Activated T-helper 17 cell treated with anti-CD3 and anti-CD28 coated beads, Interleukin-2, amount 50 U/mL, for 72 hours (primary cell): ENCODE measurements around the gene GNPDA1. TPM values are rescaled to one million over a fixed set of nuclear protein-coding genes. Genes with fewer than 3 reads are reported as not detected.
A peak's percentile ranks its signal among the peaks of the same experiment; 100 is the strongest.

Experiments used
- ATAC-seq: fragments of 150-1000 bp; cut with Tn5 transposase; replicated peaks from 2 replicates; pipeline ENCODE4 v1.10.0; 2021; ENCODE audit warnings: mild to moderate bottlenecking, moderate library complexity
- H3K27ac Mint-ChIP-seq: one replicate; pipeline ENCODE4 v1.8.0; 2022; ENCODE audit warnings: mixed read lengths
- H3K27me3 Mint-ChIP-seq: one replicate; pipeline ENCODE4 v1.8.0; 2022; ENCODE audit warnings: mixed read lengths
- H3K36me3 Mint-ChIP-seq: one replicate; pipeline ENCODE4 v1.8.0; 2022; ENCODE audit warnings: low read depth, mild to moderate bottlenecking, mixed read lengths
- H3K4me1 Mint-ChIP-seq: one replicate; pipeline ENCODE4 v1.8.0; 2022; ENCODE audit warnings: mixed read lengths
- H3K4me3 Mint-ChIP-seq: one replicate; pipeline ENCODE4 v1.8.0; 2022; ENCODE audit warnings: mild to moderate bottlenecking, mixed read lengths
- H3K9me3 Mint-ChIP-seq: one replicate; pipeline ENCODE4 v1.8.0; 2022; ENCODE audit warnings: mixed read lengths
- total RNA-seq, 2 donors: library from RNA; stranded (reverse); gene quantifications; one replicate each; pipeline ENCODE4 v1.2.3, GENCODE V29; 2022

The GNPDA1 gene
- total RNA-seq, 2 donors from 2014 or later: 35.8 to 51.1 TPM

GRCh38 chr5:141992349-141992963 lies 20.4 kb downstream of the GNPDA1 start:
- Mint-ChIP-seq H3K36me3 (peaks cover 73% of the 10 kb centered on the region), H3K4me3 (no peak overlapping the region), H3K4me1 (no peaks in the 10 kb centered on the region), H3K27ac (no peak overlapping the region), H3K9me3 (no peaks in the 10 kb centered on the region), H3K27me3 (no peaks in the 10 kb centered on the region)
- peak; percentile 83 for ATAC-seq

- H3K36me3 Mint-ChIP-seq: peaks cover 86% of the 10 kb centered on the region
- H3K27me3 Mint-ChIP-seq: no peaks in the 10 kb centered on the region
Observed at GRCh38 chr5:141989720-141990119, 23.1 kb downstream of the GNPDA1 start.

GRCh38 chr5:141986072-141986471 lies 26.8 kb downstream of the GNPDA1 start:
- peak overlapping the region; percentile 42 for H3K27ac Mint-ChIP-seq
- H3K36me3 Mint-ChIP-seq: peaks cover 90% of the 10 kb centered on the region
- H3K27me3 Mint-ChIP-seq: no peaks in the 10 kb centered on the region
- ATAC-seq: no peak
- H3K4me1 Mint-ChIP-seq: no peaks in the 10 kb centered on the region
- H3K4me3 Mint-ChIP-seq: no peak overlapping the region
- H3K9me3 Mint-ChIP-seq: no peaks in the 10 kb centered on the region

More at GRCh38 chr5:141989720-141990119, 23.1 kb downstream of the GNPDA1 start:
- Mint-ChIP-seq H3K9me3 (no peaks in the 10 kb centered on the region), H3K4me1 (no peaks in the 10 kb centered on the region), H3K27ac (no peak overlapping the region), H3K4me3 (no peak overlapping the region)
- ATAC-seq: no peak

GRCh38 chr5:141982626-141983025 lies 30.2 kb downstream of the GNPDA1 start:
- Mint-ChIP-seq H3K27me3 (no peaks in the 10 kb centered on the region), H3K4me1 (peaks cover 4% of the 10 kb centered on the region), H3K36me3 (peaks cover 100% of the 10 kb centered on the region), H3K4me3 (no peak overlapping the region), H3K9me3 (no peaks in the 10 kb centered on the region), H3K27ac (no peak overlapping the region)
- no peak for ATAC-seq

GRCh38 chr5:141978389-141978788 lies 34.4 kb downstream of the GNPDA1 start:
- H3K4me3 Mint-ChIP-seq: no peak overlapping the region
- H3K4me1 Mint-ChIP-seq: peaks cover 18% of the 10 kb centered on the region
- no peak overlapping the region for H3K27ac Mint-ChIP-seq

GRCh38 chr5:141976176-141976575 lies 36.7 kb downstream of the GNPDA1 start:
- Mint-ChIP-seq H3K4me1 (peaks cover 18% of the 10 kb centered on the region), H3K27me3 (no peaks in the 10 kb centered on the region), H3K36me3 (peaks cover 96% of the 10 kb centered on the region), H3K27ac (no peak overlapping the region), H3K4me3 (no peak overlapping the region), H3K9me3 (no peaks in the 10 kb centered on the region)
- no peak for ATAC-seq

More at GRCh38 chr5:141978389-141978788, 34.4 kb downstream of the GNPDA1 start:
- no peak for ATAC-seq
- Mint-ChIP-seq H3K27me3 (no peaks in the 10 kb centered on the region), H3K9me3 (no peaks in the 10 kb centered on the region), H3K36me3 (peaks cover 96% of the 10 kb centered on the region)

- peak overlapping the region; percentile 77 for H3K27ac Mint-ChIP-seq
- no peaks in the 10 kb centered on the region for H3K9me3 Mint-ChIP-seq
- peaks cover 23% of the 10 kb centered on the region for H3K4me1 Mint-ChIP-seq
- no peaks in the 10 kb centered on the region for H3K27me3 Mint-ChIP-seq
- H3K4me3 Mint-ChIP-seq: peak overlapping the region; percentile 58
- H3K36me3 Mint-ChIP-seq: peaks cover 83% of the 10 kb centered on the region
- ATAC-seq: peak; percentile 18
Observed at GRCh38 chr5:141973871-141974595, 38.8 kb downstream of the GNPDA1 start.

- peak overlapping the region; percentile 94 for H3K27ac Mint-ChIP-seq
- ATAC-seq: peak; percentile 19
- H3K4me3 Mint-ChIP-seq: peak overlapping the region; percentile 95
- H3K36me3 Mint-ChIP-seq: peaks cover 48% of the 10 kb centered on the region
- no peaks in the 10 kb centered on the region for H3K9me3 Mint-ChIP-seq
- H3K4me1 Mint-ChIP-seq: peaks cover 17% of the 10 kb centered on the region
- no peaks in the 10 kb centered on the region for H3K27me3 Mint-ChIP-seq
Observed at GRCh38 chr5:141969783-141970771, 42.8 kb downstream of the GNPDA1 start.

- peak within 1 kb of the TSS; percentile 94 for H3K27ac Mint-ChIP-seq
- no peaks in the 10 kb centered on the region for H3K27me3 Mint-ChIP-seq
- no peaks in the 10 kb centered on the region for H3K9me3 Mint-ChIP-seq
- H3K4me1 Mint-ChIP-seq: peaks cover 11% of the 10 kb centered on the region
- peak; percentile 96 for ATAC-seq
- H3K36me3 Mint-ChIP-seq: peaks cover 38% of the 10 kb centered on the region
- H3K4me3 Mint-ChIP-seq: peak within 1 kb of the TSS; percentile 95
Observed at GRCh38 chr5:141968914-141969608, 43.8 kb downstream of the GNPDA1 start, which contains the start of gene RNF14. Gene RNF14, plus strand, starts transcription at chr5:141969105. Its CDS starts 4,484 bp downstream, at chr5:141973589.

GRCh38 chr5:141966963-141967333 lies 45.9 kb downstream of the GNPDA1 start:
- Mint-ChIP-seq H3K27ac (no peak overlapping the region), H3K36me3 (peaks cover 16% of the 10 kb centered on the region), H3K27me3 (no peaks in the 10 kb centered on the region), H3K9me3 (no peaks in the 10 kb centered on the region), H3K4me1 (peaks cover 8% of the 10 kb centered on the region), H3K4me3 (no peak overlapping the region)
- ATAC-seq: no peak

- Mint-ChIP-seq H3K4me3 (no peak overlapping the region), H3K9me3 (no peaks in the 10 kb centered on the region), H3K36me3 (peaks cover 11% of the 10 kb centered on the region), H3K27ac (no peak overlapping the region), H3K4me1 (peaks cover 8% of the 10 kb centered on the region), H3K27me3 (no peaks in the 10 kb centered on the region)
- no peak for ATAC-seq
Observed at GRCh38 chr5:141966275-141966962, 46.4 kb downstream of the GNPDA1 start.

- ATAC-seq: no peak
- Mint-ChIP-seq H3K27me3 (no peaks in the 10 kb centered on the region), H3K4me3 (no peak overlapping the region)
Observed at GRCh38 chr5:141965071-141965470, 47.8 kb downstream of the GNPDA1 start.

GRCh38 chr5:141963701-141964100 lies 49.1 kb downstream of the GNPDA1 start:
- Mint-ChIP-seq H3K36me3 (no peaks in the 10 kb centered on the region), H3K4me1 (peaks cover 23% of the 10 kb centered on the region), H3K9me3 (no peaks in the 10 kb centered on the region), H3K27me3 (no peaks in the 10 kb centered on the region), H3K27ac (no peak overlapping the region), H3K4me3 (no peak overlapping the region)
- ATAC-seq: no peak

More at GRCh38 chr5:141965071-141965470, 47.8 kb downstream of the GNPDA1 start:
- no peak overlapping the region for H3K27ac Mint-ChIP-seq
- H3K36me3 Mint-ChIP-seq: peaks cover 3% of the 10 kb centered on the region
- peaks cover 13% of the 10 kb centered on the region for H3K4me1 Mint-ChIP-seq
- no peaks in the 10 kb centered on the region for H3K9me3 Mint-ChIP-seq
